Activated CD8-positive, alpha-beta memory T cell treated with anti-CD3 and anti-CD28 coated beads for 1 hour (primary cell): Measurements from ENCODE around the gene AKAP9.
"Not testable (repeated sequence)": the region's sequence is repeated elsewhere in the genome, so short reads cannot be mapped to it uniquely, and the experiment has no call there.

Experiments used
- DNase-seq, 2 donors: peaks; one replicate each; pipeline ENCODE4 v3.0.0-alpha.2; 2020; ENCODE audit warnings: low read depth in 1 of 2; ENCODE audit errors: extremely low read depth in 1 of 2

AKAP9 gene

DNA sequence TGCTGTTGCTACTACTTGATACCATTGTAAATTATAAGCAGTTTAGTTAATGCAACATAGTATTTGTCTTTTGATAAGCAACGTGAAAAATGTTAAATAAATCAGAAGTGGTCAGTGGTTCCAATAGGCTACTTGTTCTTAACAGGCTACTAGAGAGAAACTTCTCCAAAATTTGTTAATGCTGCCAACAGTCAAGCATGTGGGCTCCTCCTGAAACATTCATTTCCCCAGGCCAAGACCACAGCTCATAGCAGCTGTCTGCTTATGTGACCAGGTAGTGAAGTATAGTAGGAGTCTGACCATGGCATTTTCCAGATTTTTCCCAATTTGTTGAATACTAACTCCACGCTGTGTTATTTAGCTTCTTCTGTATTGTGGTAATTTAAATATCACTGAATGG lies 112.7 kb downstream of the AKAP9 start:
- no peak for DNase-seq

DNA sequence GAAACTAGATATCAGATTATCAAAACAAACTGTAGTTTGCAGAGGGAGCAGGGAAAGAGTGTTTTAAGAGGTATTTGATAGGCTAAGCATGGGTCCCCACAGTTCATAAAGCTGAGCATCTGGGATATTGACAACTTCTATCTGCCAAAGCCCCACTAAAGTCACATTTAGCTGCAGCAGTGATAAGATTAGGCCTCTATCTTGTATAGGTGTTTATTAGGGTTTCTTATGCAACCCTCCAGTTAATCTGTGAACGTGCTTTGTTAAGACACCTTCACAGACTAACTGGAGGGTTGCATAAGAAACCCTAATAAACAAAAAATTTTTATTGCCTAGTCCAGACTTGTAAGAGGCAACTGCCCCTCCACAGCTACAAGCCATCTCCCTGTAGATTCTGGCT lies 115.6 kb downstream of the AKAP9 start:
- no peak for DNase-seq

DNA sequence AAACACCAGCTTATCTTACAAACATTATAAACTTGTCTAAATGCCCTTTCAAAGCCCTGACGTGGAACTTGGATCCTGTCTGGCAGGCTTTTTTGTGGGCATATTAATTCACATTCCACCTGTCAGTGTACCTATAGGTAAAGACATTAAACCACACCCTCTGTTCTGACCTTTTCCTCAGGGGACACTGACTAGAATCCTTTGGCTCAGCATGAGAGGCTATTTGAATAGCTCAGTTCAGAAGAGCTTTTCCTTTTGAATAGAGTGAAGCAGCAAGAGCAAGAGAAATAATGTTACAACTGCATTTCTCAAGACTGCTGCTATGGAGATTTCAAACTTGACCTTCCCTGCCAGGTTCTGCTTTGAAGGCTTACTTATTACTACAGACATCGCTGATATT lies 116.7 kb downstream of the AKAP9 start:
- DNase-seq, result no peak

DNA sequence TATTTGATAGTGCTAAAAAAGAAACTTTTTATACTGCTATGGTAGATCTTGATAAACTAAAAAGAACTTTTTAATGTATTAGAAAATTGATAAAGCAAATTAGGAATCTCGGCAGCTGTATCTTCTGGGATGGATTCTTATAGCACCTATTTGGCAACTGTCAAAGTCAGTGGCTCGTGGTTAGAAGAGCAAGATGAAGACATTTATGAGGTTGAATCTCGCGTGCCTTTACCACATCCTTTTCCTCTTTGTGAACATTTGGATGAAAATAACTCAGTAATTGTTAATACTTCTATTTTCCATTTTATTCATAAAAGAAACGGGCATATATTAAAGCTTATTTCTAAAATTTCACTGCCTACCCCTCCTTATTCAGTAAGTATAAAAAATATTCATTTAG lies 117.4 kb downstream of the AKAP9 start:
- no peak for DNase-seq

DNA sequence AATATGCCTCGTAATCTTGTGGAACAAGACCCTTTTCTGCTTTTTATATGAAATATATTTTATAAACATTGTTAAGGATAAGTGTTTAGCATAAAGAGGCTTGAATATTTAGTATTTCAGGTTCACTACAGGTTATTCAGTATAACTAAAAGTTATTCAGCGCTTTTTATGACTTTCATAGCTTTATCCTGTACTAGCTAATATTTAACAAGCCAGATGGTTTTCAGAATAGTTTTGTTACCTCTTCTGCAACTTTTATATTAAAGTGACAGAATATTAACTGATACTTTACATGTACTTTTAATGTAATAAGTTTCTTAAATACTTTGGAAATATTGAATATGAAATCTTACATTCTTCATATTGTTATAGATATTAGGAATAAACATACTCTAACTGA lies 118.2 kb downstream of the AKAP9 start:
- DNase-seq, result no peak

DNA sequence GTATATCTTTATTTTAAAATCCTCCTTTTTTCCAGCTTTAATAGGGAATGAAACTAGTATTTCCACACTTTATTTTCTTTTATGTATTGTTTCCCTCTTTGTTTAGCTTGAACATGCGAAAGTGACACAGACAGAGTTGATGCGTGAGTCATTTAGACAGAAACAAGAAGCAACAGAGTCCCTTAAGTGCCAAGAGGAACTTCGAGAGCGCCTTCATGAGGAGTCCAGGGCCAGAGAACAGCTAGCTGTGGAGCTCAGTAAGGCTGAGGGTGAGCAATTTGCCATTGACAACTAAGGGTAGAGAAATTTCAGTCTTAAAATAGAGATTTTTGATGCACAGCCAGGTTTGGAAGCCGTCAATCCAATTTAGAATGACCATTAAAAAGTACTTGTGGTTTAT lies 120.5 kb downstream of the AKAP9 start:
- DNase-seq, result no peak

DNA sequence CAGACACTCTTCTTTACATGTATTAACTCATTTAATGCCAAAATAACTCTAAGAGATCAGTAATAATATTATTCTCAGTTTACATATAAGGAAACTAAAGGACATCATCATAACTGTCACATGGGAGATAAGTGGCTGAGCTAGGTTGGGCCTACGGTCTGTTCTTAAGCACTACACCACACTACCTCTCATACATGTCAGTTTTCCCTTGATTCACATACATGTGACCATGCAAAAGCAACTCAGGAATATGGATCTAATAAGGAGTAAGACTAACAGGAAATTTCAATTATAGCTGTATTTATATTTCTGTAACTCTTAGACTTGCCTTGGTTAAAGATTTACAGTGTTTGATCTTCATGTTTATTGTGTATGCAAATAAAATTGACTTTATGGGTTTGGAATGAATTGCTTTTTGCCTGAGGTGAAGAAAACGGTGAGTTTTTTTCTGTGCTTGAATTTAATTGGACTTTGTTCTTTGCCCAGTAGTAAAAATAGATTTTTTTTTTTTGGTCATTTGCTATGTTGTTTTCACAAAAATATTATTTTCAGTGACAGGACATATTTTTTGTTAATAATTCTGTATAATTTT lies 123.9 kb downstream of the AKAP9 start:
- no peak for DNase-seq

DNA sequence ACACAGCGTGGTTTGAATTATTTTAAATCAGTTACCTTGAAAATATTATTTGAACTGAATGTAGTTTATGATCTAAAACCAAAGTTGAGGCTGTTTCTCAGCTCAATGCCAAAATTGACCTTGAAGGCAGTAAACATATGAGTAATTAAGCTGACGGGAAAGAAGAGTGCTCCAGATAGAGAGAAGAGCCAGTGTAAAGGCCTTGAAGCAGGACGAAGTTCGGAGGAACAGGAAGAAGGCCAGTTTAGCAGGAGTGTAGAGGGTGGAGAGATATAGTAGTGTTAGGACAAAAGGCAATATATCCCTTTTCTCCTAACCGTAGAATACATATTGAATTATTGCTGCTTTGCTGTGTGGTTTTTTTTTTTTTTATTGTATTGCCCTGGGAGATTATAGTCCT lies 130.4 kb downstream of the AKAP9 start:
- no peak for DNase-seq

DNA sequence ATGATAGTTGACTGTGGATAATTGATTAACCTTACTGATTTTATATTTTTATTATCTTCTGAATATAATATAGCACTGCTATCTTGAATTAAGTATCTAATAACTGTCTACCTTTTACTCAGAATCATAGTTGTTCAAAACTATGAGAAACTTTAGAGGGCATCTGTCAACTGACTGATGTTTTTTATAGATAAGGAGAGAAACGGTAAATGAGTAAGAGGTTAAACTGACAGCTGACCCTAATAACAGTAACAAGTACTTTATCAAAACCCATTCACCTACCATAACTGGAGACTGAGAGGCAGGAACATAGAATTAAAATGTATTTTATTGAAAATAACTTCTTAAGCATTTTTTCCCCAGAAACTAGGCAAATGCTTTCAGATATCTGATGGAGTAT lies 131.5 kb downstream of the AKAP9 start:
- DNase-seq, result no peak

DNA sequence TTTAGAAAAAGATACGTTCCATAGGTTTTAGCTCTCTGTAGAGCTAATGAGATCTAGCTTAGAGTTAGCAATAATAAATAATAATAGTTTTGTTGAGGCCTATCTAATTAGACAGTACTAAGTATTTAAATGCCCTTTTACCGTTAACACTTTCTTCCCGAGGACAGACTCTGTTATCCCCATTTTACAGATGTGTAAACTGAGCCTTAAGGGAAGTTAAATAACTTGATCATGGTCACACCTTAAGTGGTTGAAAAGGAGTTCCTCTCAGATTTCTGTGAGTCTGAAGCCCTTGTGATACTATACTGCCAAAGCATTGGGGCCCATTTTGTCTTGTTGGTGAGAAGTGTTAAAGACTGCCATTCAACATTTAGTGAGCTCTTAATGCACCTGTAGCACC lies 132.0 kb downstream of the AKAP9 start:
- DNase-seq, result no peak

DNA sequence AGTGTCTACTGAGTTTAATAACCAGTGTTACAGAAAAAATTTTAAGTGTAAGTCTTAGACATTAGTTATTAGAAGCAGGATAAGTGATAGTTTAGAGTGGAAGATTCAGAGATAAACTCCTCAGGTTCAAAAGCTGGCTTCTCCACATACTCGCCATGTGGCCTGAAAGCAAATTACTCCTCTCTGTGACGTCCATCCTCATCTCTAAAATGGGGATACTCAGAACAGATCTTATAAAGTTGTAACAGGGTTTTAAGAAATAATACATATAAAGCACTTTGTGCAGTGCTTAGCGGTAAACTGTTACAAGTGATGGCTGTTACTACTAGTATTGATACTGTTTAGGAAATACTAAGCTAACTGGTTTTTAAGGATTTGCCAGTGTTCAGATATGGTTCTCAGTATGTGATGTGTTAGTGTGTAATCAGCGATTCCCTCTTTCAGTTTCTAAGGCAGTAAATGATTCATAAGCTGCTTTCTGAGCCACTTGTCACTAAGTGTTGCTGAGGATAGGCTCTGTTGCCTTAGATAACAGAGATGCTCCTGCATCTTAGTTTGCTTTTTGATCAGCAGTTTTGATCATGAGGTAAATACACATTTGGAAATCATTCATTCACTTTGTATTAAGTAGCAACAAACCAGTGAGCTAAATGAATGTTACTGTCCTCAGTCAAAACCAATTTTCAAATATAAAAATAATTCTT lies 134.9 kb downstream of the AKAP9 start:
- no peak for DNase-seq

DNA sequence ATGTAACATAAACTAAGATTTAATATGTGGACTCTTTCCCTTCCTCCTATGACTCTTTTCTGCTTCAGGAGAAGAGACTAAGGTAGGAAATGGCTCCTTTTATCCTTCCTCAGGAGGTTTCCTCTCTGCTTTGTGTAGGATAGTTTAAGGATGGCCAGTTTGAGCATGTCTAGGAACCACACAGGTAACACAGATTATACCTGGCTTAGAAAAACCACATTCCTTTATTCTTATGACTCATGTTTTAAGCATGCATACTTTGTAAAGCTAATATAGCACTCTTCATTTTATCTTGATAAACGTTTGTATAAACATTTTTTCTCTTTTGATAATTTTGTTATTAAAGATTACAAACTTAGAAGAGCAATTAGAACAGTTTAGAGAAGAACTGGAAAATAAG lies 135.8 kb downstream of the AKAP9 start:
- DNase-seq, result no peak

DNA sequence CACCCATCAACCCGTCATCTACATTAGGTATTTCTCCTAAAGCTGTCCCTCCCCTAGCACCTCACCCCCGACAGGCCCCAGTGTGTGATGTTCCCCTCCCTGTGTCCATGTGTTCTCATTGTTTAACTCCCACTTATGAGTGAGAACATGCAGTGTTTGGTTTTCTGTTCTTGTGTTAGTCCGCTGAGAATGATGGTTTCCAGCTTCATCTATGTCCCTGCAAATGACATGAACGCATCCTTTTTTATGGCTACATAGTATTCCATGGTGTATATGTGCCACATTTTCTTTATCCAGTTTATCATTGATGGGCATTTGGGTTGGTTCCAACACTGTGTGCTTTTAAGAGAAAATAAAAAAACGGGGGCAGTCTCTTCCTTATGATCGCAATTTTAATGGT lies 143.3 kb downstream of the AKAP9 start:
- DNase-seq, result not testable (repeated sequence)

DNA sequence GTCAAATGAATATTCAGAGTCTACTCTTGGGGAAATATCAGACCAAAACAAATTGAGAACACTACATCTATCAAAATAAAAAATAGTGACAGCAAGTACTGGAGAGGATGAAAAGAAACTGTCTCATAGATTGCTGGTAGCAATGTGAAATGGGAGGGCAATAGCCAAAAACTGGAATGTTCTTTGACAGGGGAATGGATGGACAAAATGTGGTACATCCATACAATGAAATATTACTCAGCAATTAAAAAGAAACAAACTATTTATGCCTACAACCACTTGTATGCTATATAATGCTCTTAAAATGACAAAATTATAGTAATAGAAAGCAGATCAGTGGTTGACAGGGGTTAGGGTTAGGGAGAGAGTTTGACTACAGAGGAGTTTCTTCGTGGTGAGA lies 147.6 kb downstream of the AKAP9 start:
- no peak for DNase-seq

DNA sequence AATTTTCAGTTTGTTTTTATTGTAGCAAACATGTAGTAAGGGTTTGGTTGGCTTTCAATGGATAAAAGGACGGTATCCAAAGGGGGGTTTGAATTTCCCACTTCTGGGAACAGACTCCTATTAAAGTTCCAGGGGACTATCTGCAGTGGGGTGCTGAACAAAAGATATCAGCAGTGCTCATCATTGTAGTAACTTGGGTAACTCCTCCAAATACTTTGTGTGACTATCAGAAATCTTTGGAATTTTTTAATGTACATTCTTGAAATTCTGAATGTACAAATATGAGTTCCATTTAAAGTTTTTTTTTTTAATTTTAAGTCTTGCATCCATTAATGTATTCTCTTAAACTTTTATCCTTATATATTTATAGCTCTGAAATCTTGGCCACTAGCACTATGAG lies 151.5 kb downstream of the AKAP9 start:
- DNase-seq, result no peak

DNA sequence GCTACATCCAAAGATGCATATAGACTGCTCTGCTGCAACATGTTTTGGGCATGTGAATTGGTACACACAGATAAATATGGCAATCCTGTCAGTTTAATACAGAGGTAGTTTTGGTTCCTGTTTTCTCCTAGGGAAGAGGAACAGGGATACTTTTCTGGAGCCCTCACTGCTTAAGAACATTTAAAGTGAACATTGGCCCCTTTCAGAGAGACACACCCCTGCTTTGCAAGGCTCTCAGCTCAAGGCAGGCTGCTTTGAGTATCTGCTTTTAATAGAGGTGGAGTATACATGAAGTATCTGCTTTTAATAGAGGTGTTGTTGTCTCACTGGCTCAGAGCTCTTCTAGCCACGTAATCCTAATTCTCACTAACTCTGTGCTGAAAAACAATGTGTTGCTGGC lies 154.7 kb downstream of the AKAP9 start:
- DNase-seq, result no peak

DNA sequence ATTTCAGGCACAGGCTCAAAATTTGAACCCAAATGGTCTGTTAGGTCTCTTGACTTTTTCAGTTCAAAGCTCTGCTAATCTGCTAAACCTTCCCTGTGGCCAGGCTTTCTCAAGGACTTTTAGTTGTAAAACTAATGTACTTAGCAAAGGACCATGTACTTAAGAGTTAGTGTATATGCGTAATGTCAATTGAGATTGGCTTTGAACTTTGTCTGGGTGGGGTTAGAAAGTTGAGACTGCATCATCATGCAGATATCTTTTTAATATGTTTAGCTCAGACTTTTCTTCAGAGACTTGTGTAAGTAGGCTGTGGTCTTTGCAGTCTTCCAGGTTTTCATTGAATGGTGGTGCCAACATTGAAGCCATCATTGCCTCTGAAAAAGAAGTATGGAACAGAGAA lies 159.9 kb downstream of the AKAP9 start:
- no peak for DNase-seq

DNA sequence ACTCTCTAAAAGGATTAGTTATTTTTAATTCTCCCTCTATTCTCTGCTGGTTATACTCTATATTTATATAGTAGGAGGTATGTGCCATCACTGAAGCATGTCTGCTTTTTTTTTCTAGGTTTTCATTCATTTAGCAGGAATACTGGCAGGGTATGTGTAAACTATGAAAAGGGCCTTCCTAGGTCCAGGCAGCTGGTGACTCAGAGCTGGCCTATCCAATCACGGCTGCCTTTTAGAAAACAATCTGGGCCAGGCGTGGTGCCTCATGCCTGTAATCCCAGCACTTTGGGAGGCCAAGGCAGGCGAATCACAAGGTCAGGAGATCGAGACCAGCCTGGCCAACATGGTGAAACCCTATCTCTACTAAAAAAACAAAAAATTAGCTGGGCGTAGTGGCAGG lies 162.2 kb downstream of the AKAP9 start:
- DNase-seq, result not testable (repeated sequence)

DNA sequence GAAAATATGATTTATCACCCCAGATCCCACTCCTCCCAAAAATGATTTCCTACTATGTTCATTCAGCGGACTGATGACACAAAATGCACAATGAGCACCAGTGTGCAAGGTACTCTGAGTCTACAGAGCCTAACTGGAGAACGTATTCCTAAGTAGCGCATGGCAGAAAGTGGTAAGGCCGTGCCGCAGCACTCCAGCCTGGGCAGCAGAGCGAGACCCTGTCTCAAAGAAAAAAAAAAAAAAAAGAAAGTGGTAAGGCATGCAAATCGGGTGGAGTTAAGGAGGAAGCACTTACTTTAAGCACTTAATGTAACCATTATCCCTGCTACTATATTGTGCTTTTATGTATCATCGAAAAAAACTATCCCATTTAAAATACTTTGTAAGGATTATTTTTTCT lies 168.2 kb downstream of the AKAP9 start:
- no peak for DNase-seq

DNA sequence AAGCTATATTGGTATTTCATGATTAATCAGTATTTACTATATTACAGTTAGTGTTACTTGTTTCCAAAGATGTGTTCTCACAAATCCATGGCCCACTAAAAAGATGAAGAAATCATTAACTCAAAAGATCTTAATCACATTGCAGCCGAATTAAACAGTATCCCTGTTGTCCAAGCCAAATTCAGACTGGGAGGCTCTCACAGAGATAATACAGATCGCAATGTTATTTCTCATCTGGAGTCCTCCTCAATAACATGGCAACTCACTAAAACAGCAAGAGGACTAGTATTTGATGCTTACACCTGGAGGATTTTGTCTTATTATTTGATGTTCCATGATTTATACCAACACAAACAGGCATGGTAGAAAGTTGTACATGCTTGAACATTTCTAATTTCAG lies 170.2 kb downstream of the AKAP9 start:
- no peak for DNase-seq

DNA sequence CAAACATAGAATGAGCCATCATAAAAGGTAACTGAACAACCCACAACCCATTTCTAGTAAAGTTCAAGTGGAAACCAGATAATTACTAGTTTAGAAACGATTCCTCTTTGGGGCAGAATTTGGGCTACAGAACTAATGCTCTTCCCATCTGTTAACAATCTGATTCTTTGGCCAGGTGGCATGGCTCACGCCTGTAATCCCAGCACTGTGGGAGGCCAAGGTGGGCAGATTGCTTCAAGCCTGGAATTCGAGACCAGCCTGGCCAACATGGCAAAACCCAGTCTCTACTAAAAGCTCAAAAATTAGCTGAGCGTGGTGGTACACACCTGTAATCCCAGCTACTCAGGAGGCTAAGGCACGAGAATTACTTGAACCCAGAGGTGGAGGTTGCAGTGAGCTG lies 175.2 kb downstream of the AKAP9 start:
- DNase-seq, result no peak

DNA sequence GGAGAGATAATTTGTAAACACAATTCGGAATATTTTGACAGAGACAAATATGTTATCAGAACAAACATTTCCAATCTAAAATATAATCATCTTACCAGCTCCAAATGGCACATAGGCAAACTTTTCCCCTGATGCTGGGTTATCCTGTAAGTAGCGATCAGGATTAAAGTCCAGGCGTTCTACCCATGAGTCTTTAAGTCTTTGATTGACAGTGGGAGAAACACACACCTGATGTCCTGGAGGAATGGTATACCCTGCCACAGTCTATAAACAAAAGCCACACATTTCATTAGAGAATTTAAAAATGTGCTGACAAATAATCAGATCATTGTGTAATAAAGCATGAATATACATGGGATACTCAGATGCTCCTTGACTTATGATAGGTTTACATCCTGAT lies 176.3 kb downstream of the AKAP9 start:
- DNase-seq, result no peak

DNA sequence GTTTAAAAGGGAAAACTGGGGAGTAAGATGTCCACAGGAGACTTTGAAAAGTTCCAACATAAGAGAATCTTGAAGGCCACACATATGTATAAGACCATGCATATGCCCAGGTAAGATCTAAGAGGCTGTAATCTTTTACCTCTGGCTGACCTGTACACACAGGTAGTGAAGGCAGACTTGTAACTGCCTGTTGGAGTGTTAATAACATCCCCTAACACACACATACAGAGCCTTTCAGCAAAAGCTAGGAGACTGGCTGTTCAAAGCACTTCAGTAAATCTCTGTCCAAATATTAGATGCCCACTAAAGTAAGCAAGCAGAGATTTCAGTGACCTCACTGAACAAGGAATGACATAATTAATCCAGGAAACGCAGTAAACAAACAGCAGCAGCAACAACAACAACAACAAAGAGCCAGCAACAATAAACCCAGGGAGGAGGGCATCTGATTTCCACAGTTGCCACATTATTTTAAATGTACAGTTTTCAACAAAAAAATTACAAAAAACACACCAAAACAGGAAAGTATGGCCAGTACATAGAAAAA lies 178.6 kb downstream of the AKAP9 start:
- DNase-seq, result no peak
